Esophagus muscularis mucosa (tissue), 3 donors: ENCODE results near the gene ENPP4.

Experiments
- CTCF ChIP-seq, 3 experiments: fragments of 200-600 bp in 2 of 3; fragments of 450-650 bp in 1 of 3; sonication (generic) in 2 of 3; IDR thresholded peaks; one replicate each; pipeline ENCODE4 v1.5.1; 2017 to 2019; ENCODE audit warnings: antibody characterized with exemption in 3 of 3, mild to moderate bottlenecking in 2 of 3, moderate library complexity in 1 of 3
- POLR2AphosphoS5 ChIP-seq, 2 donors: sonication (generic); formaldehyde crosslinking; IDR thresholded peaks; one replicate each; pipeline ENCODE4 v1.6.1; 2017; ENCODE audit warnings: antibody characterized with exemption in 2 of 2

- TF ChIP-seq POLR2AphosphoS5 (IDR thresholded peaks at IDR 0.05): no peak
- peak in 1 of 3 experiments; percentile 19 for TF ChIP-seq CTCF (IDR thresholded peaks at IDR 0.05)
Measured at GRCh38 chr6:46103441-46104115, 26.2 kb upstream of the ENPP4 start.
